ENCODE measurements around the gene COCH.
"Not testable (repeated sequence)": the region's sequence is repeated elsewhere in the genome, so short reads cannot be mapped to it uniquely, and the experiment has no call there.

The COCH gene

GRCh38 chr14:30876692-30877091 lies 2.3 kb downstream of the COCH start:
- DNase-seq = no peak

- DNase-seq = no peak
Observed at GRCh38 chr14:30882431-30882830, 8.1 kb downstream of the COCH start.

- DNase-seq = no peak
Observed at GRCh38 chr14:30883508-30884294, 9.3 kb downstream of the COCH start.

GRCh38 chr14:30884901-30885300 lies 10.5 kb downstream of the COCH start:
- no peak for DNase-seq

- no peak for DNase-seq
Observed at GRCh38 chr14:30885840-30886740, 11.7 kb downstream of the COCH start.

- DNase-seq = no peak
Observed at GRCh38 chr14:30888480-30889243, 14.3 kb downstream of the COCH start.

GRCh38 chr14:30889244-30889594 lies 14.9 kb downstream of the COCH start:
- DNase-seq = no peak

- no peak for DNase-seq
Observed at GRCh38 chr14:30893819-30894218, 19.5 kb downstream of the COCH start.

GRCh38 chr14:30894923-30895515 lies 20.7 kb downstream of the COCH start:
- DNase-seq = no peak

GRCh38 chr14:30896435-30896834 lies 22.1 kb downstream of the COCH start:
- DNase-seq = no peak

GRCh38 chr14:30897121-30897520 lies 22.8 kb downstream of the COCH start:
- DNase-seq = not testable (repeated sequence)

GRCh38 chr14:30903285-30904124 lies 29.1 kb downstream of the COCH start:
- DNase-seq = no peak

GRCh38 chr14:30906752-30907658 lies 32.6 kb downstream of the COCH start:
- DNase-seq = no peak

GRCh38 chr14:30907659-30908057 lies 33.3 kb downstream of the COCH start:
- no peak for DNase-seq

- no peak for DNase-seq
Observed at GRCh38 chr14:30908826-30909225, 34.5 kb downstream of the COCH start.

- DNase-seq = no peak
Observed at GRCh38 chr14:30914812-30915211, 40.5 kb downstream of the COCH start.

- no peak for DNase-seq
Observed at GRCh38 chr14:30915596-30915995, 41.2 kb downstream of the COCH start.

GRCh38 chr14:30921305-30921704 lies 46.9 kb downstream of the COCH start:
- DNase-seq = no peak

GRCh38 chr14:30921788-30922187 lies 47.4 kb downstream of the COCH start:
- no peak for DNase-seq

- no peak for DNase-seq
Observed at GRCh38 chr14:30925254-30925653, 50.9 kb downstream of the COCH start.

GRCh38 chr14:30928462-30928861 lies 54.1 kb downstream of the COCH start:
- DNase-seq = no peak
